ENCODE measurements around the gene MAFB. TPM values are rescaled to one million over a fixed set of nuclear protein-coding genes. Genes with fewer than 3 reads are reported as not detected.
A peak's percentile ranks its signal among the peaks of the same experiment; 100 is the strongest.

MAFB gene
- total and polyA plus RNA-seq, 8 donors, result 3.7 to 48.0 (median 12.9) TPM

DNA sequence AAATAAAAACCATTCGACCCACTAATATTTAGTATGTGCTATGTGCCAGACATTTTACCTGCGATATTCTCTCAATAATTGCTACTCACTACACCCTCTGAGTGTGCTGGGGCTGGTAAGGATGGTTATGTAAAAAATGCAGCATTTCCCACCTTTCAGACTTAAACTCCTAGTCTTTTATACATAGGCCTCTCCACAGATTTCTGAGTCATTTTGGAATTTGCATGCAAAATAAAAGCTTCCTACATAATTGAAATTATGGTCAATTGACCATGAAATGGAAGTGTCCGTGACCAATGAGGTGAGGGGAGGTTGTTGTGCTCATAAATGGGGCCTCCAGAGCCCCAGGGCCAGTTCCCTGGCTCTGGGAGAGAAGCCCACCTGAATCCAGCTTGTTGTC, 37.7 kb upstream of the MAFB start:
- intact Hi-C loops (cut with DNase I), result no loop called here
- H3K9me3 ChIP-seq, result no peaks in the 10 kb centered on the region
- TF ChIP-seq, protein P1, sequence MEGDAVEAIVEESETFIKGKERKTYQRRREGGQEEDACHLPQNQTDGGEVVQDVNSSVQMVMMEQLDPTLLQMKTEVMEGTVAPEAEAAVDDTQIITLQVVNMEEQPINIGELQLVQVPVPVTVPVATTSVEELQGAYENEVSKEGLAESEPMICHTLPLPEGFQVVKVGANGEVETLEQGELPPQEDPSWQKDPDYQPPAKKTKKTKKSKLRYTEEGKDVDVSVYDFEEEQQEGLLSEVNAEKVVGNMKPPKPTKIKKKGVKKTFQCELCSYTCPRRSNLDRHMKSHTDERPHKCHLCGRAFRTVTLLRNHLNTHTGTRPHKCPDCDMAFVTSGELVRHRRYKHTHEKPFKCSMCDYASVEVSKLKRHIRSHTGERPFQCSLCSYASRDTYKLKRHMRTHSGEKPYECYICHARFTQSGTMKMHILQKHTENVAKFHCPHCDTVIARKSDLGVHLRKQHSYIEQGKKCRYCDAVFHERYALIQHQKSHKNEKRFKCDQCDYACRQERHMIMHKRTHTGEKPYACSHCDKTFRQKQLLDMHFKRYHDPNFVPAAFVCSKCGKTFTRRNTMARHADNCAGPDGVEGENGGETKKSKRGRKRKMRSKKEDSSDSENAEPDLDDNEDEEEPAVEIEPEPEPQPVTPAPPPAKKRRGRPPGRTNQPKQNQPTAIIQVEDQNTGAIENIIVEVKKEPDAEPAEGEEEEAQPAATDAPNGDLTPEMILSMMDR (IDR thresholded peaks at IDR 0.05), result no peak
- ATAC-seq (no peak), FAIRE-seq (no peak), DNase-seq (no peak)
- H3K27ac ChIP-seq, result no peak overlapping the region
- 45 to 58% methylated on average over 3 of the region's 3 CpGs for WGBS, 2 donors
- no peaks in the 10 kb centered on the region for H3K4me1 ChIP-seq
- no peak overlapping the region for H3K4me3 ChIP-seq
- H3K36me3 ChIP-seq, result no peaks in the 10 kb centered on the region
- H3K27me3 ChIP-seq, result no peaks in the 10 kb centered on the region

DNA sequence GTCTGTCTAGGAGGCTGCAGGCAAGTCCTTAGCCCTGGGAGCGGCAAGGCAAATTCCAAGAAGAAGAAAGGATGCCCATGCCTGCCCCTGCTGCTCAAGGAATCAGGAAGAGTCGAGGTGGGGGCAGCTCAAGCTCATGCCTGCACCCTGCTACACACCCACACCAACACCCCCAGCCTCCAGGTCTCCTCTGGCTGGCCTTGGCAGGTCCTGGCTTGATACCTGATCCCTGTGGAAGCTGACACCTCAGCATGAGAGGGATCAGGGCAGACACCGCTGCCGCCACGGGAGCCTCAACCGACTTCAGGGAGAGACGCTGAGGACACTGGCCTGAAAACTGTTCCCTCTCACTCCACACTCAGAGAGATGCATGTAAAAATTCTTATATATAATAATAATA, 35.5 kb upstream of the MAFB start:
- 54 to 60% methylated on average over 7 of the region's 7 CpGs for WGBS, 2 donors
- TF ChIP-seq, protein P1 (IDR thresholded peaks at IDR 0.05), result no peak
- Histone ChIP-seq H3K36me3 (no peaks in the 10 kb centered on the region), H3K4me1 (no peaks in the 10 kb centered on the region), H3K9me3 (no peaks in the 10 kb centered on the region), H3K27me3 (no peaks in the 10 kb centered on the region), H3K27ac (no peak overlapping the region), H3K4me3 (no peak overlapping the region)
- intact Hi-C loops (cut with DNase I), result no loop called here
- ATAC-seq (no peak), FAIRE-seq (no peak), DNase-seq (no peak)

DNA sequence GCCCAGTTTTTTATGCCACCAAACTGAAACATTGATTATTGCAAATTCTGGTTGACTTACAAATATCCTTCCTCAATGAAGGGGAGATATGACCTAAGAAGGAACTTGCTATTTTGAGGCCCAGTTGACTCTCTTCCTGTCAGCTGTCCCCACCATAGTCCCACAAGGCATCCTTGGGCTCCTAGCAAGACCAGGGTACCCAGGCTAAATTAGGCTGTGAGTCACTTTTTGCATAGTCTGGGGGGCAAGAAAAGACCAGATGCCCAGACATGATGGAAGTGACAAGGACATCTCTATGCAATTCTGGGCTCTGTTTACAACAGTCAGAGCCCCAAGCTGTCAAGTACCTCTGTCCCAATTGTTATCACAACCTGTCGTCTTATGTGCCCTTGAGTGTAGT, 31.8 kb upstream of the MAFB start:
- Histone ChIP-seq H3K9me3 (no peaks in the 10 kb centered on the region), H3K27me3 (no peaks in the 10 kb centered on the region), H3K27ac (no peak overlapping the region), H3K4me3 (no peak overlapping the region), H3K36me3 (no peaks in the 10 kb centered on the region), H3K4me1 (no peaks in the 10 kb centered on the region)
- 50 to 59% methylated on average over 1 of the region's 1 CpG for WGBS, 2 donors
- FAIRE-seq (no peak), ATAC-seq (no peak), DNase-seq (no peak)
- TF ChIP-seq, protein P1 (IDR thresholded peaks at IDR 0.05), result no peak
- intact Hi-C loops (cut with DNase I), result no loop called here

DNA sequence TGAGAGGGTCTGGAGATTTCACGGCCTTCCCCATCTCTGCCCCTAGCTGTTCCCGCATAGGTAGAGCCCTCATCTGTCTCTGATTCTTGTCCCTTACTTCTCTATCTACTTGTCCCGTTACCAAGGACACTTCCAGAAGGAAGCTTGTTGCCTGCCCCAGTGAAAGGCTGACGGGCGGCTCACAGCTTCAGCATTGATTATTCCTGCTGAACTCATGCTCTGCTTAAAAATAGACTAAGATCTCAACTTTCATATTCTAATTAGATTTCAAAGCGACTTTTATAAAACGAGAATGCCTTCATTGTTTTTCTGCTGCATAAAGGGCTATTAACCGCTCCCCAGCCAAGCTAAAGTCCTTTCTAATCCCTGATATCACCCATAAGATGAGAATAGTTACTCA, 31.1 kb upstream of the MAFB start:
- ATAC-seq (no peak), DNase-seq (no peak), FAIRE-seq (no peak)
- Histone ChIP-seq H3K27ac (no peak overlapping the region), H3K4me1 (no peaks in the 10 kb centered on the region), H3K4me3 (no peak overlapping the region), H3K36me3 (no peaks in the 10 kb centered on the region), H3K9me3 (no peaks in the 10 kb centered on the region), H3K27me3 (no peaks in the 10 kb centered on the region)
- intact Hi-C loops (cut with DNase I), result no loop called here
- TF ChIP-seq, protein P1 (IDR thresholded peaks at IDR 0.05), result no peak
- WGBS, 2 donors, result 41 to 56% methylated on average over 8 of the region's 8 CpGs

DNA sequence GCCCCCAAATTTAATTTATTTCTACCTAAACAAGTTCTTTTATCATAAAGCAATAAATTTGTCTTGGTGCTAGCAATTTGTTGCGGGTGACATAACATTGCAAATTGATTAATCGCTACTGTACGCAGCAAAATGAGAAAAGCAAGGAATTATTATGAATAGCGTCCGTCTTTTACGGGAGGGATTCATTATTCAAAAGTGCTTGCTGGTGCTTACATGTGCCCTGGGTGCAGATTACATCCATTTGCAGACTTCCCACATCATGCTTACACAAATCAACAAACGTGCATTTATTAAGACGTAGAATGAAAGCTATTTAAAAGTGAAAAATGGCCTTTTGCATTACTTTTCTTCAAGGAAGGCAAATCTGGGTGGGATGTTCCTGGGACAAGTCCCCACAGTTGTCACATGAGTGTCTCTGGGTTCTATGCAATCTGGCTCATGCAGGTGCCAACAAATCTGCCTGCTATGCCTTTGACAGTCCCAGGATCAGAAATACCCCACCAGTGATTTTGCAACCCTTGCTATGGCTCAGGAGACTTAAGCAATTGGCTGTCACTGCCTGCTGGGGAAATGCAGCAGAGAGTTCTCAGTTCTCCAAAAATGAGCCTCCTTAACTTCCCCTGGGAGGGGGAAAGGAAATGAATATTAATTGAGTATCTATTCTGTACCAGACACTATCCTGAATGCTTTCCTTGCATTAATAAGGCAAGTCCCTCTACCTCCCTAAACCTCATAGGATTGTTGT, 30.1 kb upstream of the MAFB start:
- FAIRE-seq, result no peak
- no peak overlapping the region for H3K27ac ChIP-seq
- intact Hi-C loops (cut with DNase I), result no loop called here
- no peaks in the 10 kb centered on the region for H3K36me3 ChIP-seq
- DNase-seq, result no peak
- ATAC-seq, result peak in 1 of 4 donors; percentile 42
- TF ChIP-seq, protein P1 (IDR thresholded peaks at IDR 0.05), result no peak
- H3K4me3 ChIP-seq, result no peak overlapping the region
- no peaks in the 10 kb centered on the region for H3K27me3 ChIP-seq
- H3K4me1 ChIP-seq, result no peaks in the 10 kb centered on the region
- 67 to 74% methylated on average over 8 of the region's 8 CpGs for WGBS, 2 donors
- no peaks in the 10 kb centered on the region for H3K9me3 ChIP-seq

Data from pancreas (tissue), 10 donors.